GM18507 (cell line): ENCODE measurements around the gene SH3BGRL2.
"Not testable (repeated sequence)": the region's sequence is repeated elsewhere in the genome, so short reads cannot be mapped to it uniquely, and the experiment has no call there.

Experiments used
- DNase-seq: peaks from one replicate; pipeline ENCODE4 v3.0.0; 2011; ENCODE audit warnings: low read depth; ENCODE audit not compliant: insufficient read length; ENCODE audit errors: extremely low spot score
- FAIRE-seq: peaks from 2 replicates; lab custom pipeline; 2011; peaks lifted over from hg19 to GRCh38; lab: Jason Lieb, UNC

The SH3BGRL2 gene

DNA sequence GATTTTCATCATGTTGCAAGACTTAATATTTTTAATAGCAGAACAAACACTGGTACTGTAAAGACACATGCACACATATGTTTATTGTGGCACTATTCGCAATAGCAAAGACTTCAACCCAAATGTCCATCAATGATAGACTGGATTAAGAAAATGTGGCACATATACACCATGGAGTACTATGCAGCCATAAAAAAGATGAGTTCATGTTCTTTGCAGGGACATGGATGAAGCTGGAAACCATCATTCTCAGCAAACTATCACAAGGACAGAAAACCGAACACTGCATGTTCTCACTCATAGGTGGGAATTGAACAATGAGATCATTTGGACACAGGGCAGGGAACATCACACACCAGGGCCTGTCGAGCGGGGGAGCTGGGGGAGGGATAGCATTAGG lies 51.6 kb downstream of the SH3BGRL2 start:
- DNase-seq, FAIRE-seq: not testable (repeated sequence)

DNA sequence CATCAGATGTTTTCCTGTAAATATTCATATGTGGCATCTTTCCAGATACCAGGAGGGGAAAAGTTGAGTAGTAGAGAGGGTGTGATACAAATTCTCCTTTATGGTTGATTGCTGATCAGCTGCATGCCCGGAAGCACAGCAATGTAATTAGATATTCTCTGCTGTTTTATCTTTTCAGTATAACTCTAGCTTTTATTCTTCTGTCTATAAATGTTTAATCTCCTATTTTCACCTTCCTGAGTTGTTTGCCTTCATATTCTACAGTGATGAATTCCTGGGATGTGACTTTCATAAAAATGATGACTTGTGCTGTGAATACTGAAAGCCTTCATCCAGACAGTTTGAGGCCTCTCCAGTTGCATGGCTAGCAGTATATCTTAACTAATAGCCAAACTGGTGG lies 53.7 kb downstream of the SH3BGRL2 start:
- FAIRE-seq (no peak), DNase-seq (no peak)

DNA sequence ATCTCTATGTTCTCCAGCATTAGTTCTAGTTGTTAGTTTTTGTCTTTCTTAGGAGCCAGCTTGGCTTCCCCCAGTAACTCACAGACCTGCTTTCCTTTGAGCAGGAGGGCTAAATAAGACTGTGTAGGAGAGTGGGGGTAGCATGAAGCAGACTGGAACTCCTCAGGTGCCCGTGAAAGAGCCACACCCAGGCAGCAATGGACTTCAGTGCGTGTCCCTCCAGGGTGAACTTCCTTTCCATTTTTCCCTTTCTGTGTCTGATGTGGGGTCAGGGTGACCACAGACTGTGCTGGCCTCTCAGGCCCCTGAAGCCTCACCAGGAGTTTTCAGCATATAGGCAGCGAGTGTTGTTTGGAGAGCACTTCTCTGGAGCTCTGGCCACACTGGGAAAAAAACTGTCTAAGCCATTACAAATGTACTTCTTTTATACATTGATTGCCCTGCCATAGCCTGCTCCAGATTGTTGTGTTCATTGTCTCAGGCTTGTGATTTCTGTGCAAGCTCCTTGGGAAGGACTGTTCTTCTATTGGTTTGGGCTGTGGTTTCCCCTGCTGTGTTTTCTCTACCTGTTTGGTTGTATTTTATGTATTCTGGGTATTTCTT lies 55.7 kb downstream of the SH3BGRL2 start:
- no peak for FAIRE-seq

DNA sequence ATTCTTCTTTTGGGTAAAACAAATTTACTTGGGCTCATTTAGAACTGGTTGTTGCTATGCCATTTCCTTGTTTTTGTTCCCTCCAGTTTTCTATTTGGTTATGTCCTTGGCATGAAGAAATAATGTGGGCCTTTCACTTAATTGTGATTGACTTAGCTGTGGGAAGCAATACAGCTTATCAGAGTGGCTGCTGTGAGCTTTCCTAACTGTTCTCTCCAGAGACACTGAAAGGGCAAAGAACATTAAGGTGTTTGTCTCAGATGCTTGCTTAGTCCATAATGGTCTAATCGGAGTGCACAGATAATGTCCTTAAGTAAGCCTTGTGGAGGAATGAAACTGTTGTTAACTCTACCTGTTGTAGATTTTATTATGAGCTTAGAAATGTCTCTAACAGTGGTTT lies 56.6 kb downstream of the SH3BGRL2 start:
- DNase-seq (no peak), FAIRE-seq (no peak)

More for the DNA sequence above, 55.7 kb downstream of the SH3BGRL2 start:
- DNase-seq = no peak

DNA sequence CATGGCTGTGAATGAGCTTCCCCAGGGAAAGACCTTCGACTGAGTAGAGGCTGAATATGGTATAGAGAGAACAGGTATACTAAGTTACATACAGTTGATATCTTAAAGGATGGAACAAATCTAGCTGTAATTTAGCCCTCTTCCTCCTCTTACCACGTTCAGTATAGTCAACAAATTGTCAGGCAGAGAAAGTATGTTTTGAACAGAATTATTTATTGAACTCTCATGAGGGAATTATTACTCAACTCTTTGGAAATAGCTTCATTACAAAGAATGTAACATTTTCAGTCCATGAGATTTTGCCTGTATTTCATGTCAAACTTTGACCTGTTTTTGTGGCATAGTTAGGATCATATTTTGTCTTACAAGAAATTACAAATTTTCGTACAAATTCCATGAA lies 63.0 kb downstream of the SH3BGRL2 start:
- no peak for DNase-seq
- no peak for FAIRE-seq

DNA sequence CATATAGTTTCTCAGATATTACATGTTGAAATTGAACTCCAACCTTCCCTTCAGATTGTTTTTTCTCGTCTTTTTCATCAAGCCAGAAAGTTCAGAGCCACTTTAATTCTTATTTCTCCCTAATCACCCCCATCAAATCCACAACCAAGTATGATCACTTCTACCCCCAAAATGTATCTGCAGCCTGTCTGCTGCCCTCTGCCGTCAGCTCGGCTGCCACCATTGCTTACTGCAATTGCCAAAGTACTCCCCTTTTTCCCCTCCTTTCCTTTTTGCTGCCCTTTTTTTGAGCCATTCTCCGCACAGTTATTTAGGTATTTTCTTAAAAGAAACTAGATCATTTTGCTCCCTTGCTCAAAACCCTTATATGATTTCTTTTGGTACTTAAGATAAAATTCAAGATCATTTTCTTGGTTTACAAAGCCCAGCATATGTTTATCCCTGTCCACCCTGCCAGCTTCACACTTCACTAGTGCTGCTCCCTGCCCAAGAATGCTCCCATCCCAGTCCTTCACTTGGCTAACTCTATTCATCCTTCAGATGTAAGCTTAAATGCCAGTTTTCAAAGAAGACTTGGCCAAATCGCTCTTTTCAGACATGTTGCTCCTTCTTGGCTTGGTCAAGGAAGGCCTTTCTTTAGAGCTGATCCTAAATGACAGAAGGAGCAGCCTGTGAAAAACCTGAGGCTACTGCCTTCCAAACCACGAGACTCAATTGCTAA lies 63.7 kb downstream of the SH3BGRL2 start:
- no peak for FAIRE-seq
- no peak for DNase-seq

DNA sequence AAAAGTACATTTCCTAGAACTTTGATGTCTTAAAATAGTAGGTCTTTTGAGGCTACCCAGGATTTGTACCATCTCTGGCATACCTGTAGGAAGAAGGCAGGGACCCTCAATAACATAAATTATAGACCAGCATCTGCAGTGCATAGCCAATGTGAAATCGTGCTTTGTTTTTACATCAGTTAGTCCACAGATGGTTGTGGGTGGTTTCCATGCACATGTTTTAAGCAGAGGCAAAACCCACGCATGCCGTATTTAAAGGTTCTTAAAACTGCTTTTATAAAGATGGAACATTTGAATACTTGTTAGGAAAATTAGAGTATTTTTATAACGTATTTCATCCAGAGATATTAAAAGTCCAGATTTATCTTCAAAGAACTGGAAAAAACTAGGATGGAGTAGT lies 66.3 kb downstream of the SH3BGRL2 start:
- FAIRE-seq (no peak), DNase-seq (no peak)

DNA sequence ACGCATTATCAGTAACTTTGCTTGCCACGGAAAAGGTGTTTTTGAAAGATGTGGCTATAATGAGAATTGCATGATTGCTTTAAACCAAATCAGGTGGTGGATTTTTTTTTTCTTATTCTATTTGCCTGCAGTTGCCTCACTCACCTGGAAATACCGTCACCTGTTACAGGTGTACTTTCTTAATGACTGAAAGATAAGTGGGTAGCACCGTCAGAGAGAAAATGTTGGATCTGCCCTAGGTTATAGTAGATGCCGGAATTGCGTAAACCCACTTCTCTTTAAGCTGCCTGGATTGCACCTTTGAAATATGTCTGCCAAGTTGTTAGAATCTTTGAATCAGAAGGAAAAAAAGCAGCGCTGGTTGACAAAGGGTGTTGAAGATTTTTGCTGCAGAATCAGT lies 68.5 kb downstream of the SH3BGRL2 start:
- no peak for DNase-seq
- no peak for FAIRE-seq

DNA sequence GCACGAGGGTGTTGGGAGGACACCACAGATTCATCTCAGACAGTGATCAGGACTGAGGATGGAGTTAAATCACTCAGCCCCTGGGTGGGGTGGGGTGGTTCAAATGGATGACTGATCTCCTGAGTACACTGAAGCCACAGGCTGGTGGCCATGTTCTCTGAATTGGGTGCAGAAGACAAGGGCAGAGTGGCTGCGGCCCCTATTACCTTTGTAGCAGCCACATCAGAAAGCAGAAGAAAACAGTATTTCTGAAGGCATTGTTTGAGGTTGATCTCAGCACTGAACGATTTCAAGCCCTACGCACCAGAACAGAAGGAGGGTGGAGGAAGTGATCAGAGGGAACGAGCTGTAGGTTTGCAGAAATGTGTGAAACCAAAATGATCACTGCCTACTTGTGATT lies 71.6 kb downstream of the SH3BGRL2 start:
- no peak for FAIRE-seq
- no peak for DNase-seq

DNA sequence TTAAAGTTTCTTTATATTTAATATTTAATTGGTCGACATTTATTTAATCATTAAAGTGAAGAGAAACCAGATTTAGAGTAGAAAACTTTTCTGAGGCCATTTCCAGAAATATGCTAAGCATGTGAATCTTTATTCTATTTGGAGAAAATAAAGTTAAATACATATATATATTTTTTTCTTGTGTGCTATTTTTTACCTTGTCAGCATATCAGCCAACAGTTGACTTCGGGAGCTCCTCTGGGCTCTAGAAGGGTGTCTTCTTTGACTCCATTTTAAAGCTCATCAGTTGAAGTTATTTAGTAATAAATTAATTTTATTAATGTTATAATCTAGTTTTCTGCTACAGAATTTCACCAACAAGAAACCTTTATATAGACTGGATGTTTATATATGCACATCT lies 73.1 kb downstream of the SH3BGRL2 start:
- FAIRE-seq (no peak), DNase-seq (no peak)

DNA sequence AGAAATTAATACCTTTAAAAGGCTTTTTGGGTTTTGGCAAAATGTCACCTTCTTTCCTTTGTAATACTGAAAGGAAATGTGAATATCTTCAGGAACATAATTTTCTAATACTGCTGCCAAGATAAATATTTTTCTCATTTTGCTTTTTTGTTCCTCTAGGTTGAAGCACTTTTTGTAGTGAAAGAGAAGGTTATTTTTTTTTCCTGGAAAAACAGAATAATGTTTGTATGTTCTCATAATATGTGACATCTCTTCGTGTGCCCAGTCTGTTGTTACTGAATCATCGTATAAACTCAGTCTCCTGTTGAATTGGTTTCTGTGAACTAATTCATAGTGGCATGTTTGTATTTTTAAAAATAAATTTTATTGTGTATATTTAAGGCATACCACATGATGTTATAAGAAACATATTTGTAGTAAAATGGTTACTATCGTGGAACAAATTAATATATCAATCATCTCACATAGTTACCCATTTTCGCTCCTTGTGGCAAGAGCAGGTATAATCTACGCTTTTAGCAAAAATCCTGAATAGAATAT lies 74.4 kb downstream of the SH3BGRL2 start:
- FAIRE-seq (no peak), DNase-seq (no peak)

DNA sequence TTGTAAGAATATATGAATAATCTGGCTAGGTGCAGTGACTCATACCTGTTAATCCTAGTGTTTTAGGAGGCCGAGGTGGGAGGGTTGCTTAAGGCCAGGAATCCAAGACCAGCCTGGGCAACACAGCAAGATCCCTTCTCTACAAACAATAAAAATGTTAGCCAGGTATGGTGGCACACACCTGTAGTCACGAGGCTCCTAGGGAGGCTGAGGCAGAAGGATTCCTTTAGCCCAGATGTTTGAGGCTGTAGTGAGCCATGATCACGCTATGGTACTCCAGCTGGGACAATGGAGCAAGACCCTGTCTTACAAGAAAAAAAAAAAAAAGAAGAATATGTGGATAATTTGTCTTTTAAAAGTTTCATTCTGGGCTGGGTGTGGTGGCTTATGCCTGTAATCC lies 75.4 kb downstream of the SH3BGRL2 start:
- DNase-seq (no peak), FAIRE-seq (no peak)

DNA sequence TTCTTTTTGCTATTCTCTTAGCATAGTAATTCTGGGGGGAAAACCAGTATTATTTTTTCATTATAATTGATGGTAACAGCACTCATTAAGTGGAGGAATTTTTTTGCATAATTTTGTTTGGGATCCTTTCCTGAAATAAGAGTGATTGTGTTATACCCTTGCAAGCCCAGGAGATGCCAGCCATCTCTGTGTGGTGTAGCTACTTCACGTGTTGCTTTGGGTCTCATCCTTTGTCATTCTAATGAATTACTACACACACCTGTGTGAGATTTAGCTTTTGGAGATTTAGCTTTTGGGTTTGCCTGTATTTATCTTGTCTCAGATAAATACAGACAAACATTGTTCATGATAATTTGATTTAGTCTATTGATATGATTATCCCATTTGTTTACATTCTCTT lies 76.5 kb downstream of the SH3BGRL2 start:
- no peak for FAIRE-seq

DNA sequence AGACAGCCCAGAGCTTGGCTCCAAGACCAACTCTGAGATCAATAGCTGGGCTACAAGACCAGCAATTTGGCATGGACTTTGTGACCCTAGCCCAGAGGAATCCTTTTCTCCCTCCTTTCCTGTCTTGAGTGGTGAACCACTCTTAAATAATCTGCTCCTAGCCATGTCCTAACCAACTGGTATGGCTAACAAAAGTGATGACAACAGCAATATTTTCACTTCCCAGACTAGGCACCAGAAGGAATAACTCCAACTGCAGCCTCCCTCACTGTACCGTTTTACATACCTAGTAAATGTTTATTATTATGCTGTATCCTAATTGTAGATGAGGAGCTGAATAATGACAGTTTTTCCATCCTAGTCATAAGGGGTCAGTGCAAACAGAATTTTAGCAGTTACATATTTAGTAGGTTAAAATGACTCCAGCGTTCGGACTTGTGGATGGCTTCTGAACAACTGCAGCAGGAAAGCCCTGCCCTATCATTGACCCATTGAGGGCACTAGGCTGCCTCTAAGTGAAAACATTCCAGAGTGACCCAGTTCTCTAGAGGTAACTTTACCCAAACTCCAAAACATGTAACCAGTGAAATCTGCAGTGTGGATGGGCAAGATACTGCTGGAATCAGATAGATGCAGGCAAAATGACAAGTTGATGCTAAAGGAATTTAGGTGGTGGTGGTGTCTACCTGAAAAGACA lies 77.1 kb downstream of the SH3BGRL2 start:
- FAIRE-seq = no peak
- no peak for DNase-seq

More for the DNA sequence above, 76.5 kb downstream of the SH3BGRL2 start:
- DNase-seq = no peak

DNA sequence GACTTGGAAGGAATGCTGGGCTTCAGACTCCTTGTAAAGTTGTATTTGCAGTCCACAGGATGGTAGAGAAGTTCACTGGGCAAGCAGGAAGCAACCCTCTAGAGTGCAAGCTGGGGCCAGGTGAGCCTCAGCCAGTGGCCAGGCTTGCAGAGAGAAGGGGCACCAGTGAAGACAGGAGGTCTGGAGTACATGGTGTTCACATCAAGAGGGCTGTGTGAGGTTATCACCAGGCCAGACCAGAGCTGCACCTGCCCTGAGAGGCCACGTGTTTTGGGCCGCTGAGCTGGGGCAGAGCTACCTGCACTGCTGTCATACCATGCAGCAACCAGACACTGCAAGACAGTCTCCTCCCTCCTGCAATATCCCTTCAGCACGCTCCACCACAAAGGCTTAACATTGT lies 79.0 kb downstream of the SH3BGRL2 start:
- FAIRE-seq (no peak), DNase-seq (no peak)

DNA sequence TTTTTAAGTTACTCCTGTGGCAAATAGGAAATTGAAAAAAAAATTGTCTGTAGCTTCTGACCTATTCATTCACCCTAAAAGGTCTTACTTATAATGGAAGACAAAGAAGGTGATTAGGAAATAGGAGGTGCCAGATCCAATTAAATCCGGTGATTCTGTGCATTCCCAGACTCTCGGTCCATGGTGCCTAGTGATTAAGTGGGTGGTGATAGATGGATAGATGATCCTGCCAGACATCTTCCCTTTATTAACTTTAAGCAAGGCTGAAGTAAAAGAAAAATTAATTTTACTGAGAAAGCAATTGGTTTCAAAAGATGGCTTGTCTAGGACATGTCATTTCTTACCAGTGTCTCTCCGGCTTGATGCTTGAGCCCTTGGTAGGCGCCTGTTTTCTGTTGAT lies 80.0 kb downstream of the SH3BGRL2 start:
- FAIRE-seq (no peak), DNase-seq (no peak)

DNA sequence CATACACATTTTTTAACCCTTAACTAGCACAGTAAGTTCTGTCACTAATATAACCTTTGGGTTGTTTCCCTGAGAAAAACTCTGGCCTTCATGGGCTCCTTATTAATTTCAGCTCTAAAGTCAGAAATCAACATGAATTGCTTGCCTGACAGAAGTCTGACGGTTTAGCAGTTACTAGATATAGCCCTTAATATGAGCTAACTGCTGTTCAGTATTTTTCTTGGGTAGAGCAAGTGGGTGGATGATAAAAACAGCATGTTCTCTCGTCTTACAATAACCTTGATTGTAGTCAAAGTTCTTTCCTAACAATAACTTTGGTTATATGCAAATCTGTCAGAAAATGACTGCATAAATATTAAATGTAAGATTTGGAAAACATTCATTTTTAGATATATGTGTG lies 81.0 kb downstream of the SH3BGRL2 start:
- no peak for FAIRE-seq
- DNase-seq = no peak

DNA sequence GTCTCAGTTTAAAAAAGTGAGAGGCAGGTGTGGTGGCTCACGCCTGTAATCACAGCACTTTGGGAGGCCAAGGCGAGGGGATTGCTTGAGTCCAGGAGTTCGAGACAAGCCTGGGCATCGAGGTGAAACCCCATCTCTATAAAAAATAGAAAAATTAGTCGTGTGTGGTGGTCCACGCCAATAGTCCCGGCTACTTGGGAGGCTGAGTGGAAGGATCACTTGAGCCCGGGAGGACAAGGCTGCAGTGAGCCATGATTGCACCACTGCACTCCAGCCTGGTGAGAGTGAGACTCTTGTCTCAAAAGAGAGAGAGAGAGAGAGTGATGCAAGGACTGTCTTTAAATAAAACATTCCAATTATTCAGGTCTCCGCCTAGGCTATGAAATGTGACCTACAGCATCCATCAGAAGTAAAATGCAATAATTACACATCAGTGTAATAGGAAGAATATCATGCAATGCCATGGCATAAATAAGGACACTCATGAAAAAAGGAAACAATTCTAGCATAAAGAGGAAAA lies 81.5 kb downstream of the SH3BGRL2 start:
- no peak for FAIRE-seq

DNA sequence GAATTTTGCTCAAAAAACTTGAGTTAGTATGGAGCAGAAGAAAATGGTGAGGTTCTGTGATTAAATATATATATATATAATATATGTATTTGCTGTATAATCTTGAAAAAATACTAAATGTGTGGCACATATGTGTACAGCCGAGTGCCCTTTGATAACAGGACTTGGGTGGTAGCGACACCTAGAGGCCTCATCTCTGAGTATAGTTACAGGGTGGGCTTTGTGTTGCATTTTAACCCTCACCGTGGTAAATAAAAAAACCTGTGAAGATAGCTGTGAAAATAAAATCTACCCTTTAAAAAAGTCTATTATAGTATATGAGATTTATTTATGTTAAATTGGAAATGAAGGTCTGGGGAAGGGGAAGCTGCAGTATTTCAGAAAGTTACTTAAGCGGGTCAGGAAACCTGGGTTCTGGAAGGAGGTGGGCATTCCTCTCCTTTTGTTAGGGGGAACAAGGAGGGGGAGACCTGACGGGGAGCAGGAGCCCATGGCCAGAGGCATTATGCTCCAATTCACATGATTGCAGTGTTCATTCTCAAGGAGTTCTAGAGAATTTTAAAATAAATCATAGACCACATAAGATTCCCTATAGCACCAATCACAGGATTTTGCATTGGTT lies 82.7 kb downstream of the SH3BGRL2 start:
- FAIRE-seq (no peak), DNase-seq (no peak)

More for the DNA sequence above, 81.5 kb downstream of the SH3BGRL2 start:
- no peak for DNase-seq

DNA sequence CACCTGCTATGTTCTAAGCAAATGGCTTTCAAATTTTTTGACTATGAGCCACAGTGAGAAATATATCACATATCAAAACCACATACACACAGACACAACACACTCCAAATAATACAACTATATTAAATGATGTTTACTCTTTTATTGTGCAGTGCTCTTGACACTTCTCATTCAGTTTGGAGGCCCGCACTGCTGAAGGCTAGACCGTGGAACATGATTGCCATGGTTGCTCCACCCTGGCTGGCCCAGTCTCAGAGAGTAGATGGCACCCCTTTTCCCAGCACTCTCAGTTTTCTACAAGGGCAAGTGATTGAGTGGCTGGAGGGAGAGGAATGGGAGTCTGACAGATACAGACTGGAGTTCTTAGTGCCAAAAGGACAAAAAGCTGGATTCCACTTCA lies 86.9 kb downstream of the SH3BGRL2 start:
- DNase-seq (no peak), FAIRE-seq (no peak)
